ENCODE data around the gene ZMYM4.

The ZMYM4 gene

DNA sequence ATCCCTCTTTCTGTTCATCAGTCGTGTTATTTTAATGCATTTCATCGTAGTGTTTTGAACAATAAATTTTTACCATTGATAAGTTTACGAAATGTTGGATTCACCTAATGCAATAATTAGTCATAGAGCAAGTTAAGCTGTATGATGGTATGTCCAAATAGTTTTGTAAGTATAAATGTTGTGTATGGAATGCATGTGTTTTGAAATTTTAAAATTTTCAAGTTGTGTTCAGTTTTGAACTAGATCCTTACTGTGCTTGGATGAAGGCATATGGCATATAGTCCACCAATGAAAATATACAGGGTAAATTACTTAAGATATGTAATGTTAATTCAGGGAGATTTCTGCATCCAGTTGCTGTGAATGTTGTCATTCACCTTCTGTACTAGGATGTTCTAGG lies 2.3 kb downstream of the ZMYM4 start:
- H3K4me3 ChIP-seq (replicated peaks in 1 of 2; ENCODE audit: low read depth in 2 of 2, low read length in 2 of 2) = no peak overlapping the region
- TF ChIP-seq, protein P1, sequence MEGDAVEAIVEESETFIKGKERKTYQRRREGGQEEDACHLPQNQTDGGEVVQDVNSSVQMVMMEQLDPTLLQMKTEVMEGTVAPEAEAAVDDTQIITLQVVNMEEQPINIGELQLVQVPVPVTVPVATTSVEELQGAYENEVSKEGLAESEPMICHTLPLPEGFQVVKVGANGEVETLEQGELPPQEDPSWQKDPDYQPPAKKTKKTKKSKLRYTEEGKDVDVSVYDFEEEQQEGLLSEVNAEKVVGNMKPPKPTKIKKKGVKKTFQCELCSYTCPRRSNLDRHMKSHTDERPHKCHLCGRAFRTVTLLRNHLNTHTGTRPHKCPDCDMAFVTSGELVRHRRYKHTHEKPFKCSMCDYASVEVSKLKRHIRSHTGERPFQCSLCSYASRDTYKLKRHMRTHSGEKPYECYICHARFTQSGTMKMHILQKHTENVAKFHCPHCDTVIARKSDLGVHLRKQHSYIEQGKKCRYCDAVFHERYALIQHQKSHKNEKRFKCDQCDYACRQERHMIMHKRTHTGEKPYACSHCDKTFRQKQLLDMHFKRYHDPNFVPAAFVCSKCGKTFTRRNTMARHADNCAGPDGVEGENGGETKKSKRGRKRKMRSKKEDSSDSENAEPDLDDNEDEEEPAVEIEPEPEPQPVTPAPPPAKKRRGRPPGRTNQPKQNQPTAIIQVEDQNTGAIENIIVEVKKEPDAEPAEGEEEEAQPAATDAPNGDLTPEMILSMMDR (IDR thresholded peaks at IDR 0.05; ENCODE audit: low read depth, low read length) = no peak
- DNase-seq (ENCODE audit: low read depth in 2 of 2) = no peak

DNA sequence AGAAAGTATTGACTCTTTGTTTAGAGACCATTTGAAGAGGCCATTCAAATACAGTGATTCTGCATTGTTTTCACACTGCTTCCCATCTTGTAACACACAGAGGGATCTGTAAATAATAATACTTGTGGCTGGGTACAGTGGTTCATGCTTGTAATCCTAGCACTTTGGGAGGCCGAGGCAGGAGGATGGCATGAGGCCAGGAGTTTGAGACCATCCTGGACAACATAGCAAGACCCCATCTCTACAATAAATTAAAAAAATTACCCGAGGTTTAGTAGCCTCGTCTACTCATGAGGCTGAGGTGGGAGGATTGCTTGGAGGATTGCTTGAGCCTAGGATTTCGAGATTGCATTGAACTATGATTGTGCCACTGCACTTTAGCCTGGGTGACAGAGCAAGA lies 5.7 kb downstream of the ZMYM4 start:
- no peak for DNase-seq (ENCODE audit: low read depth in 2 of 2)
- no peak overlapping the region for H3K4me3 ChIP-seq (replicated peaks in 1 of 2; ENCODE audit: low read depth in 2 of 2, low read length in 2 of 2)
- TF ChIP-seq, protein P1 (IDR thresholded peaks at IDR 0.05; ENCODE audit: low read depth, low read length) = no peak

DNA sequence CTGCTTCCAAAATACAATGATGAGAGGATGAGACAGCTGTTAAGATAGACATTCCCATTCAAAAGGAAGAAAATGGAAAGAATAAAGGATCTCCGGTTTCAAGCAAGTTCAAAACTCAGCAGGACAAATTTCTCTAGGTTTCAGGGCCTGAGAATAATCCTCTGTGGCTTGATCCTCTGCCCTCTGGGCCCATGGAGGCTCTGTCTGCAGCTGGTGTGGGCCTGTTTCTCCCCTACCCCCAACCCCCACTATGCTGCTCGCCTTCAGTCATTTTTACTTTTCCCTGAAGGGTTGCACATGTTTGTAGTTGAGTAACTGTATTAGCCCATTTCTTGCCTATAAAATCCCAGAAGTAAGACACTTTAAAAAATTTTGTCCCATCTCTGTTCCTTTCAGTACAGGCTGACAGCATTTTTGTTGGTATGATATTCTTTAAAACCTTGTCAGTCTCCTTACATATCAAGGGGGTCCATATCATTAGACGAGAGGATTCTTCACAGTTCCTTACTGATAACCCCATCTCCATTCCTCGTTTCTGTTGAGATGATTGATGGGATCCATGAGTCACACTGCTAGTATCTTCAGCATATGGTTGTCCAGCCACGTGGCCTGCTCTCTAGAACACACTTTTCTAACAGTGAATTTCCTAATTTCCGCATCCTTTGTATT lies 10.5 kb downstream of the ZMYM4 start:
- DNase-seq (ENCODE audit: low read depth in 2 of 2) = peak in 1 of 2 donors; percentile 19
- TF ChIP-seq, protein P1 (IDR thresholded peaks at IDR 0.05; ENCODE audit: low read depth, low read length) = no peak
- H3K4me3 ChIP-seq (replicated peaks in 1 of 2; ENCODE audit: low read depth in 2 of 2, low read length in 2 of 2) = no peak overlapping the region

DNA sequence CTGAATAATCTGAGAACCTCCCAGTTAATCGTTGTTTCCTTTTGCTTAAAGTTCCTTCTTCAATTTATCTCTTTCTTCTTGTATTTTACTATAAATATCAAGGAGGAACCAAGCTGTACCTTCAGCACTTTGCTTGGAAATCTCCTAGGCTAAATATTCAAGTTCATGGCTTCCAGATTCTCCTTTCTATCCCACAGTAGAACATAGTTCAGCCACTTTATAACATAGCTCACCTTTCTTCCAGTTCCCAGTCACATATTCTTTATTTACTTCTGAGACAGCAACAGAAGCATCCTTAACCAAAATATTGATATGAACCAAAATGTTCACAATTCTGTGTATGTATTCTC lies 11.0 kb downstream of the ZMYM4 start:
- no peak overlapping the region for H3K4me3 ChIP-seq (replicated peaks in 1 of 2; ENCODE audit: low read depth in 2 of 2, low read length in 2 of 2)
- TF ChIP-seq, protein P1 (IDR thresholded peaks at IDR 0.05; ENCODE audit: low read depth, low read length) = no peak
- DNase-seq (ENCODE audit: low read depth in 2 of 2) = no peak

DNA sequence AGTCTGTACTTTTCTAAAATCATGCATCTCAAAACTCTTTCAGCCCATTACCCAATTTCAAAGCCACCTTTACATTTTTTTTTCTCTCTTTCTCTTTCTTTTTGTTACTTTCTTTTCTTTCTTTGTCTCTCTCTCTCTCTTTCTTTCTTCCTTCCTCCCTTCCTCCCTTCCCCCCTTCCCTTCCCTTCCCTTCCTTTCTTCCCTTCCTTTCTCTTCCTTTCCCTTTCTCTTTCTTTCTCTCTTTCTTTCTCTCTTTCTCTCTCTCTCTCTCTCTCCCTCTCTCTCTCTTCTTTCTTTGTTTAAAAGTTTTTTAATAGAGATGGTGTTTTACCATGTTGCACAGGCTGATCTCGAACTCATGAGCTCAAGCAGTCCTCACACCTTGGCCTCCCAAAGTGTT lies 11.5 kb downstream of the ZMYM4 start:
- TF ChIP-seq, protein P1 (IDR thresholded peaks at IDR 0.05; ENCODE audit: low read depth, low read length) = no peak
- no peak overlapping the region for H3K4me3 ChIP-seq (replicated peaks in 1 of 2; ENCODE audit: low read depth in 2 of 2, low read length in 2 of 2)
- DNase-seq (ENCODE audit: low read depth in 2 of 2) = no peak

DNA sequence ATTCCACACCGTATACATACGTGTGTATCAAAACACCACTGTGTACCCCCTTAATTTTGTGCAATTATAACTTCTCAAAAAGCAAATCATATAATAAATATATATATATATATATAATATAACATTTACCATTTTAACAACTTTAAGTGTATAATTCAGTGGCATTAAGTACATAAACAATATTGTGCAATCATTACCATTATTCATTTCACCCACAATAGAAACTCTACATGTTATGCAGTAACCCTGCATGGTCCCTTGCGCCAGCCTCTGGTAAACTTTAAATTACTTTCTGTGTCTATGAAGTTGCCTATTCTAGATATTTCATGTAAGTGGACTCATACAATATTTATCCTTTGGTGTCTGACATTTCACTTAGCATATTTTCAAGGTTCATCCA lies 13.1 kb downstream of the ZMYM4 start:
- TF ChIP-seq, protein P1 (IDR thresholded peaks at IDR 0.05; ENCODE audit: low read depth, low read length) = no peak
- H3K4me3 ChIP-seq (replicated peaks in 1 of 2; ENCODE audit: low read depth in 2 of 2, low read length in 2 of 2) = no peak overlapping the region
- no peak for DNase-seq (ENCODE audit: low read depth in 2 of 2)

DNA sequence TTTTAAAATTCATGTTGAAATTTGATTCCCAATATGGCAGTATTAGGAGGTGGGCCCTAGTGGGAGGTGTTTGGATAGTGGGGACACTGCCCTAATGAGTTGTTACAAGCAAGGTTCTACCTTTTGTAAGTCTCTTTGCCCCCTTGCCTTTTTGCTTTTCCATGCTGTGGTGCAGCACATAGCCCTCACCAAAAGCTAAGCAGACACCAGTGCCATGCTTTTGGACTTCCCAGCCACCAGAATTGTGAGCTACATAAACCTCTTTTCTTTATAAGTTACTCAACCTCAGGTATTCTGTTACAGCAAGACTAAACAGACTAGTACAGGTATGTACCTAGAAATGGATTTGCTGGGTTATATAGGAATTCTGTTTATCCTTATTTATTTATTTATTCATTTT lies 13.7 kb downstream of the ZMYM4 start:
- TF ChIP-seq, protein P1 (IDR thresholded peaks at IDR 0.05; ENCODE audit: low read depth, low read length) = no peak
- H3K4me3 ChIP-seq (replicated peaks in 1 of 2; ENCODE audit: low read depth in 2 of 2, low read length in 2 of 2) = no peak overlapping the region
- DNase-seq (ENCODE audit: low read depth in 2 of 2) = no peak

Measured in cardiac fibroblast (primary cell).